Effector memory CD8-positive, alpha-beta T cell (primary cell): ENCODE data around the gene MARK3.

Experiments used
- ATAC-seq: fragments of 150-1000 bp; cut with Tn5 transposase; replicated peaks from 2 replicates; pipeline ENCODE4 v1.10.0; 2021; ENCODE audit warnings: mild to moderate bottlenecking, moderate library complexity
- DNase-seq, 3 experiments: peaks; one replicate each; pipeline ENCODE4 v3.0.0; 2021
- H3K27ac Mint-ChIP-seq, 2 donors: one replicate each; pipeline ENCODE4 v1.8.0; 2022; ENCODE audit warnings: mild to moderate bottlenecking in 2 of 2, mixed read lengths in 2 of 2, moderate library complexity in 2 of 2
- H3K27me3 Mint-ChIP-seq, 2 donors: one replicate each; pipeline ENCODE4 v1.8.0; 2022; ENCODE audit warnings: mixed read lengths in 2 of 2
- H3K36me3 Mint-ChIP-seq: one replicate; pipeline ENCODE4 v1.8.0; 2022; ENCODE audit warnings: mild to moderate bottlenecking, moderate library complexity, mixed read lengths; ENCODE audit not compliant: insufficient read depth
- H3K4me1 Mint-ChIP-seq, 2 donors: one replicate each; pipeline ENCODE4 v1.8.0; 2022; ENCODE audit warnings: low read depth in 2 of 2, mixed read lengths in 2 of 2
- H3K4me3 Mint-ChIP-seq, 2 donors: one replicate each; pipeline ENCODE4 v1.8.0; 2022; ENCODE audit warnings: mild to moderate bottlenecking in 2 of 2, mixed read lengths in 2 of 2, moderate library complexity in 2 of 2
- H3K9me3 Mint-ChIP-seq, 2 donors: one replicate each; pipeline ENCODE4 v1.8.0; 2022; ENCODE audit warnings: mixed read lengths in 2 of 2

Gene MARK3

DNA sequence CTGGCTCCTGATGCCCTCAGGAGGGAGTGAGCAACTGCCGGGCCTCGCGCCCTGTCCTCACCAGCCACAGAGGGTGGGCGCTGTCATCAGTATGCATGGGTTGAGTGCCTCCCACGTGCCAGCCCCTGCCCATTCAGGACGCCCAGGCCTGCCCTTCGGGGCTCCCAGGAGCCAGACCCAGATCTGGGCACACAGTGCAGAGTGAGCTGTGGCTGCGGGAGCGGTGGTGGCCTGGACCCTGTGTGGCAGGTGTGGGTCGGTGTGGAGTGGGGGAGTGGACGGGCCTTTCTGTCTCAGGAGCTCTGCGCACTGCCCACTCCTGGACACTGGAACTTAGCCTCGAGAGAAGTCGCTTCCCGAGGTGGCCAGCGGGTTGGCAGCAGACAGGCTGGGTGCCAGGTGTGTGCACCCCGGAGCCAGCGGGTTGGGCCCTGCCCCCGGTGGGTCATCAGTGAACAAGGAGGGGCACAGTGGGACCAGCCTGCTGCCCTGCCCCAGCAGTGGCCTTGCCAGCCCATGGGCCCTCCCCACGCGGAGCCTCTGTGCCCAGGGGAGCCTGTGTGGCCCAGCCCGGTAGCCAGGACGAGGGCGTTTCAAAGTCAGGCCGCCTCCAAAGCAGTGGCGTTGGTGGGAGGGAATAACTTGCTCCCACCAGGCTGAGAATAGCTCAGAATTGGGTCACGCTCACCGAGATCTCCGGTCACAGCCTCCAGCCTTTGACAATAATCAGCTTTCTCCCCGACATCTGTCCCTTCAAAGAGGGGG is 153.3 kb downstream of the MARK3 start:
- H3K9me3 Mint-ChIP-seq = no peaks in the 10 kb centered on the region
- H3K36me3 Mint-ChIP-seq = peaks cover 9% of the 10 kb centered on the region
- no peak overlapping the region for H3K4me3 Mint-ChIP-seq
- DNase-seq (no peak), ATAC-seq (no peak)
- H3K4me1 Mint-ChIP-seq = peaks cover 0 to 3% of the 10 kb centered on the region in 2 donors
- H3K27me3 Mint-ChIP-seq = no peaks in the 10 kb centered on the region
- no peak overlapping the region for H3K27ac Mint-ChIP-seq

DNA sequence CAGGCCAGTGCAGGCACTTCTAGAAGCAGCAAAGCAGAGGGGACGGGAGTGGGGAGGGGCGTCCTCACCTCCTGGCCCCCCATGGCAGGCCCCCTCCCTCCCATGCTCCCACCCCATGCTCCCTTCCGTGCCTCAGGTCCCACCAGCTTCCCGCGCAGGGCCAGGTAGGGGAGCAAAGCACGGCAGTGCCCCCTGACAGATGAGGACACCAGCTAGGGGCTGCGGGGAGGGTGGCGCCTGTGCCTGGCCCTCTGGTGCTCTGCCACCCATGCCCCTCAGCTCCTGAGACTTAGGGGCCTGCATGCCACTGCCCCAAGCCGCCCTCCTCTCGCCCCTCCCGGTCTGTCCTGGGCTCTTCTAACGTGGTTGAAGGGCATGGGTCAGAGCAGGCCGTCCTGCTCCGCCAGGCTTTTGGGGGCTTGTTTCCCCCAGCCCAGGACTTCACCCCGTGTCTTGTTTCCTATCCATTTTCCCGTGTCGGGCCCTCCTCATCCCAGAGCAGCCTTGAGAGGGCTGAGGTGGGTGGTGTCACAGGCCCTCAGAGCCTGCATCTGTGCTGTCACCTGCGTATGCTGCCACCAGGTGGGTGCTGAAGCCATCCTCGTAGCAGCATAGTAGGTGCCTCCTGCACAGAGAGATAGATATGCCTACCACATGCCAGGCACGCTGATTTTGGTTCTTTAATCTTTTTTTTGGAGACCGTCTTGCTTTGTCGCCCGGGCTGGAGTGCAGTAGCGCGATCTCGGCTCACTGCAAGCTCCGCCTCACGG is 154.0 kb downstream of the MARK3 start:
- no peaks in the 10 kb centered on the region for H3K27me3 Mint-ChIP-seq
- peaks cover 9% of the 10 kb centered on the region for H3K36me3 Mint-ChIP-seq
- ATAC-seq = peak; percentile 39
- no peak overlapping the region for H3K4me3 Mint-ChIP-seq
- no peak overlapping the region for H3K27ac Mint-ChIP-seq
- peaks cover 0 to 3% of the 10 kb centered on the region in 2 donors for H3K4me1 Mint-ChIP-seq
- DNase-seq = no peak
- H3K9me3 Mint-ChIP-seq = no peaks in the 10 kb centered on the region

DNA sequence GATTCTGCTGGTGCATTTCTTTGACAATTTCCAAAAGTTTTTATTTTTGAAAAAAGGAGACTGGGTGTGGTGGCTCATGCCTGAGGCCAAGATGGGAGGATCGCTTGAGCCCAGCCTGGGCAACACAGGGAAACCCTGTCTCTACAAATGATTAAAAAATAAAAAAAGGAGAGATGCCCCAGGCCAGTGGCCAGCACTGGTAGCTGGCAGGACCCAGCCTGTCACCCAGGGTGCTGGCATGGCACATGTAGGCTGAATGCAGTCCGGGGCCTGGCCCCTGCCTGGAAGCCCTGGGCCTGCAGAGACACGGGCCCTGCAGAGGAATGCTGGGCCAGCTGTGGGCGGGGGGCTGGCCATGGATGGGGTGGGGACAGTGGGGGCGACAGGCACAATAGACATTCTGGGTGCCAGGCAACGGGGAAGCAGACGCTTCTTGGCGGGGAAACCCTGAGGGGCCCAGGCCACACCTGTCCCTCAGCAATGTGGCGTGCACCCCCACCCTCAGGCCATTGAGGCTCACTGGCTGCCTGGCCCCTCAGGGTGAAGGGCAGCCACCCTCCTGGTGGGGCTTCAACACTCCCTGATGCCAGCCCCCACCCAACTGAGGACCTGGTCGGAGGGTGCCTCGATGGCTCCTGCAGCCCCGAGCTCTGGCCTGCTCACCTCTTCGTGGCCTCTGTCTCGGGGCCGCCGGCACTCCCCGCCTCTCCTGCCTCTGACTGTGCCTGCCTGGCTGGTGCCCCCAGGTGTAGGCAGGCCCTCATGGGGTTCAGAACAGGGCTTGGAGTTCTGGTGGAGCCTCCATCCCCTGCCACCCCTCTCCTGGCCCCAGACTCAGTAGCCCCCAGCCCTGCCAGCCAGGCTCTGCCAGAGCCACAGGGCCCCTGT is 155.8 kb downstream of the MARK3 start:
- no peak for ATAC-seq
- H3K27me3 Mint-ChIP-seq = no peaks in the 10 kb centered on the region
- H3K9me3 Mint-ChIP-seq = no peaks in the 10 kb centered on the region
- peaks cover 10% of the 10 kb centered on the region for H3K36me3 Mint-ChIP-seq
- no peak overlapping the region for H3K27ac Mint-ChIP-seq
- no peak for DNase-seq
- H3K4me1 Mint-ChIP-seq = peaks cover 0 to 3% of the 10 kb centered on the region in 2 donors
- no peak overlapping the region for H3K4me3 Mint-ChIP-seq

DNA sequence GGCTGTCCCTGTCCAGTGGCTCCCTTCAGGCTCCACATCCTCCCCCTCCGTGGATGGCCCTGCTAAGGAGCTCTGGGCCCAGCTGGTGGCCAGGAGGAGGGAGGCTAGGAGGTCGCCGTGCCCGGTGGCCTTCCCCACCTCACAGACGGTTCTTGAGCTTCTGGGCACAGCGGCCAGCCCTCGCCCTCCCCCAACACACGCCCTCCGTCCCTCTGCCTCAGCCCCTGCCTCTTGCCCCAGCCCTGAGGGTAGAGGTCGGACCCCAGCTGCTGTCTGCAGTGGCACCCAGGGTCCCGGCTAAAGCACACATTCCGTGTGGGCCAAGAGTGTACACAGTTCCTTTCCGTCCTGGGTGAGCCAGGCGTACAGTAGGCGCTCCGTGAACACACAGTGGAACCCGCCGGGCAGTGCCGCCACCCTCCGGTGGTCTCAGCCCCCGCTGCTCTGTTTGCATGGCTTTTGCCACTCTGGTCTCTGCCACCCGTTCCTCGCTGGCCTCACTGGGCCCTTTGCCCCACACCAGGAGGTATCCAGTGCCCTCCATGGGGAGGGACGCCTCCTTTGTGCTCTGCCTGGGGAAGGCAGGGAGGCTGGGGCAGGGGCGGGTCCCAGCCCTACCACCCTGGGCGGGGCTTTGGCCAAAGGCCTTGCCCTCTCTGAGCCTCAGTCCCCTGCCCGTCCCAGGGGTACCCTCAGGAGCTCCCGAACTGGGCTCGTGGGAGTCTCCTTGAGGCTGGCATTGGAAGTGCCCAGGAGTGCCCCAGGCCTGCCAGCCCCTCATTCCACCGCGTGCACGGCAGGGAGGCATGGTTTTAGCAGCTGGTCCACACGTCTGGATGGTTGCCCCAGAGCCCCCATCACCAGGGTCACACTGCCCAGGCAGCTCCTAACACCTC is 156.7 kb downstream of the MARK3 start:
- peaks cover 7% of the 10 kb centered on the region for H3K36me3 Mint-ChIP-seq
- DNase-seq (no peak), ATAC-seq (no peak)
- H3K9me3 Mint-ChIP-seq = no peaks in the 10 kb centered on the region
- no peak overlapping the region for H3K27ac Mint-ChIP-seq
- H3K4me3 Mint-ChIP-seq = no peak overlapping the region
- peaks cover 0 to 5% of the 10 kb centered on the region in 2 donors for H3K4me1 Mint-ChIP-seq
- no peaks in the 10 kb centered on the region for H3K27me3 Mint-ChIP-seq

DNA sequence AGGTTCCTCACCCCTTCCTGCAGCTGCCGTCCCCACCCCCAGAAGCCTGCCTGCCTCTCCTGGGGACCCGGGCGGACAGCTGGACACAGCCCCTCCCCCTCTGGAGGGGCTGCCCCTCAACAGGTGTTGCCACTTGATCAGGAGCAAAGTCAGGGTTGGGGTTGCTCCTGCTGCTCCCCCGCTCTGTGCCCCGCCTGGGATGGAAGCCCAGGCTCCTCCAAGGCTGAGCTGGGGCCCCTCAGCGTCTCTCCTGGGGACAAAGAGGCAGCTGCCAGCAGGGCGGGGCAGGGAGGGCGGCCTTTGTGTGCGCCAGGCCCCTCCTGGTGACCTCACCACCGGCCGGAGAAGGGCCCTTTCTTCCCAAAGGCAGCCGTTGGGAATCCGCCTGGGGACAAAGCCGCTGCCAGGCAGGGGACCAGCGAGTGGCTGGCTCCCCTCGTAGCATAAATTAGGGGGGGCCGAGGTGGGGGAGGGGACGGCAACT is 157.4 kb downstream of the MARK3 start:
- H3K36me3 Mint-ChIP-seq = peaks cover 7% of the 10 kb centered on the region
- H3K27me3 Mint-ChIP-seq = no peaks in the 10 kb centered on the region
- DNase-seq (no peak), ATAC-seq (no peak)
- H3K4me1 Mint-ChIP-seq = peaks cover 0 to 5% of the 10 kb centered on the region in 2 donors
- no peak overlapping the region for H3K27ac Mint-ChIP-seq
- no peak overlapping the region for H3K4me3 Mint-ChIP-seq
- no peaks in the 10 kb centered on the region for H3K9me3 Mint-ChIP-seq

DNA sequence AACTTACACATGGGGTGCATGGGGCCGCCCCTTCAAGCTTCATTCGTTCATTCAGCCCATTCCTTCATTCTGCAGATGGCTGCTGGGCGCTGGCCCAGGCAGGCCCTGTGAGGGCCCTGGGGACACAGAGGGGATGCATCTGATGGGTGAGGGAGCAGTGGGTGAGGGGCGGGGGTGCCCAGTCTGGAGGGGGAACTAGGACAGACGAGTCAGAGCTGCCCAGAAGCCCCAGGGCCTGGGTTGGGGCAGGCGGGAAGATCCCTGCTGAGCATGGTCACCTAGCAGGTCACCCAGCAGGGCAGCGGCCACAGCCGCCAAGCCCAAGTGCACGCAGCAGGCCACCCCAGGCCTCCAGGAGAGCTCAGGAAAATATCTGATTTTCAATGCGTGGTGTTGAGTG is 157.9 kb downstream of the MARK3 start:
- peaks cover 7% of the 10 kb centered on the region for H3K36me3 Mint-ChIP-seq
- ATAC-seq (no peak), DNase-seq (no peak)
- H3K9me3 Mint-ChIP-seq = no peaks in the 10 kb centered on the region
- no peak overlapping the region for H3K27ac Mint-ChIP-seq
- no peak overlapping the region for H3K4me3 Mint-ChIP-seq
- H3K4me1 Mint-ChIP-seq = peaks cover 0 to 5% of the 10 kb centered on the region in 2 donors
- H3K27me3 Mint-ChIP-seq = no peaks in the 10 kb centered on the region

DNA sequence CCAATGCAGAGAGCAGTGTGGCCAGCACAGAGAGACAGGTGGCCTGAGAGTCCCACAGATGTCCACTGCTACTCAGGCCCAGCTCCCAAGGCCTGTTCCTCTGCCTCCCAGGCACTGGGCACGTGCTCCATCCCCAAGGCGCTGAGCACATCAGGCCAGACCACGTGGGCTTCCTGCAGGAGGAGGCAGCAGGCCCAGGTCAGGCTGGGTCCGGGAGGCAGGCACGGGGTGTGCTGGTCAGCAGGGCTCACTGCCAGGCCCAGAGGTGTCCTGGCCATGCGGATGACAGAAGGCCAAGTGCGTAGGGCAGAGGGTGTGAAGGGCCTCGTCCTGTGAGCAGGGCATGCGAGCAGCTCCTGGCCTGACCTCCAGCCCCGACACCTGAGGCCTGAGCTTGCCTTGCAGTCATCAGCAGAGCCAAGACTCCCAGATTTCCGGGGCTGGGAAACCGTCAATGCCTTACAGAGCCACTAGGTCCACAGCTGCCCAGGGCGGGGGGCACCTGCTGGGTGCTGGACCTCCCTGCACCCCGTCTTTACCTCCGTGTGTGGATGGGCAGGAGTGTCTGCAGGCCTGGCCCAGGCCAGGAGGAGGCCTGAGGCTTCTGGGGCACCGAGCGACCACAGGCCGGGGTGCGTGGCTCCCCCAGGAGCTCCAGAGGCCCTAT is 158.6 kb downstream of the MARK3 start:
- peaks cover 7% of the 10 kb centered on the region for H3K36me3 Mint-ChIP-seq
- peaks cover 3 to 5% of the 10 kb centered on the region in 2 donors for H3K4me1 Mint-ChIP-seq
- H3K27ac Mint-ChIP-seq = no peak overlapping the region
- no peaks in the 10 kb centered on the region for H3K9me3 Mint-ChIP-seq
- H3K4me3 Mint-ChIP-seq = no peak overlapping the region
- H3K27me3 Mint-ChIP-seq = no peaks in the 10 kb centered on the region
- ATAC-seq (no peak), DNase-seq (no peak)

DNA sequence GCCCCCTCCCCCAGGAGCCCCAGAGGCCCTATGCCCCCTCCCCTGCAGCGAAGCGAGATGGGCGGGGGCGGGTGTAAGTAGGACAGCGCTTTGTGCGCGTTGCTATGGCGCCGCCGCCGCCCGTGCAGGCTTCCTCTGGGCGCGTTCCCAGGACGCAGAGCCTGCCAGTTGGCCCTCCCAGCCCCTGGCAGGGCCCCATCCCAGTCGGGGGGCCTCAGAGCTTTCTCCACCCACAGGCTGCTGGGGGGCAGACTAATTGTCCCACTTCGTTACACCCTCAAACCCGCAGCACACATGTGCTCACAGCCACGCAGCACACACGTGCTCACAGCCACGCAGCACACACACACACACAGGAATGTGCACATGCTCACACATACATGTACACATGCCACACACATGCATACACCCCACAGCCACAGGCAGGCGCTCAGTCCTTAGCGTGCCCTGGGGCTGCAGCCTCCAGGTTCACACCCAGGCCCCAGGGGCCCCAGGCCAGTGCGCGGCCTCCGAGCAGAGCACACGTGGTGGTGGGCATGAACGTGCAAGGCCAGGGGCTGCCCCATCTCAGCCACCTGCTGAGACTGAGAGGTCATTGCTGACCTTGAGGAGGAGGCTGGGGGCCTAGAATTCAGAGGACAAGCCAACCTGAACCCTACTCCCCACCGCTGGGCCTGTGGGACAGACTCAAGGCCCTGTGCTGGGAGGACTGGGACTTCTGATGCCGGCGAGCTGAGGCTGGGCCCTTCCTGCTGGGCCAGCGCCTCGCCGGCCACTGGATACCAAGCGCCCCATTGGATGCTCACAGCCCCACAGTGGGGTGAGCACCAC is 159.4 kb downstream of the MARK3 start:
- Mint-ChIP-seq H3K4me3 (no peak overlapping the region), H3K9me3 (no peaks in the 10 kb centered on the region), H3K27me3 (no peaks in the 10 kb centered on the region), H3K4me1 (peaks cover 3% of the 10 kb centered on the region in 2 donors), H3K27ac (no peak overlapping the region), H3K36me3 (peaks cover 4% of the 10 kb centered on the region)
- DNase-seq (no peak), ATAC-seq (no peak)

DNA sequence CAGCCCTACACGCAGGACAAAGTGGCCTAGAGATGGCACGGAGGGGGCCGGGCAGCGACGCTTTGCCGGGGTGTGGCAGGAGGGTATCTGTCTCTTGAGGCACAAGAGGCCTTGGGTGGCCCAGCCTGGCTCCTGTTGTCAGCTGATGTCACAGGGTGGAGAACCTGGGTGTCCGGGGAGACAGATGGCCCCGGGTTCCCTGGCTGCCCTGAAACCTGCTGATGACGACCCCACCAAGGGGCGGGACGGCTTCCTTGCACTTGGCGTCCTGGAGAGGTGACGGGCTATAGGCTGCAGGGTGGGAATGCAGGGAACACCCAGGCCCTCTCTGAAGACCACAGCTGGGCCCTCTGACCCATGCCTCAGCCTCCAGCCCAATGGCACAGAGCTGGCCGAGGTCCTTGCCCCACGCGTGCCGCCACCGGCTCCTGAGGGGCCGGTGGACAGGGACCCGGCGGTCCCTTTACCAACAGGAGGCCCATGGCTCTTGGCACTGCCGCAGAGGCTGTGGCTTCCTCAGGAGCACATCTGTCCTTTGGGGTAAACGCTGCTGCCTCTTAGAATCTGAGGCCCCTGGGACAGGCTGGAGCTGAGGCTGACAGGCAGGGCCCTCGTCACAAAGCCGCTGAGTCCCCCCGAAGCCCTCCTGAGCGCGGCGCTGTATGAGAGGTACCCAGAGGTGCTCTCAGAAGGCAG is 160.2 kb downstream of the MARK3 start:
- peaks cover 4% of the 10 kb centered on the region for H3K36me3 Mint-ChIP-seq
- peaks cover 3% of the 10 kb centered on the region in 2 donors for H3K4me1 Mint-ChIP-seq
- no peak overlapping the region for H3K27ac Mint-ChIP-seq
- ATAC-seq (no peak), DNase-seq (no peak)
- no peaks in the 10 kb centered on the region for H3K27me3 Mint-ChIP-seq
- no peak overlapping the region for H3K4me3 Mint-ChIP-seq
- H3K9me3 Mint-ChIP-seq = no peaks in the 10 kb centered on the region

DNA sequence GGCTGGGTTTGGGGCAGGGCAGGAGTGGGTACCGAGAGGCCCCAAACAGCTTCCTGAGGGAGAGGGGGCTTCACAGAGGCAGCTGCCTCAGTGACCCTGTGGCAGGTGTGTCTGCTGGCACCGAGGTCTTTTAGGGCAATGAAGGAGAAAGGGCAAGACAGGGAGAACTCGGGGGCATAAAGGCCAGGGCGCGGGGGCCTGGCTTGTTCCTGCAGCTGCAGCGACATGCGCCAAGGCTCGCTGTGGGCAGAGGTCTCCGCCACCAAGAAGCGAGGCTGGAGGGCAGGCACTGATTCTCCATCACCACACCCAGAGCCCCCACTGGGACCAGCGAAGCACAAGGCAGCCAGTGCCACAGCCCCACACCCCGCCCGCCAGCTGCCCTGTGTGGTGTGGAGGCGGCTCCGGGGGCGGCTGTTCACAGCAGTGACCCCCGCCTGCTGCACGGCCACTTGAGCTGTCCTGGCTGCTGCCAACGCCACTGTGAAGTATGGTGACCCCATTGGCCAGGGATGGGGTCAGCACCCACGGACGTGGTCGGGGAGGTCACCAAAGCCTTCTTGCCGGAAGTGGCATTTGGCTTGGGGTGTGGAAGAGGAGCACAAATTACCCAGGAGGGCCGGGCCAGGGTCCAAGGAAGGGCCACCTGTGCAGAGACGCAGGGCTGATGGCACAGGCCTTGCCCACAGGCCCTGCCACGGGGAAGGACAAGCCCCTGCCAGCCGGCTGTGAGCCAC is 160.9 kb downstream of the MARK3 start:
- no peak overlapping the region for H3K4me3 Mint-ChIP-seq
- no peaks in the 10 kb centered on the region for H3K9me3 Mint-ChIP-seq
- peaks cover 4% of the 10 kb centered on the region for H3K36me3 Mint-ChIP-seq
- no peak for ATAC-seq
- H3K27ac Mint-ChIP-seq = no peak overlapping the region
- H3K27me3 Mint-ChIP-seq = no peaks in the 10 kb centered on the region
- no peak for DNase-seq
- H3K4me1 Mint-ChIP-seq = peaks cover 3% of the 10 kb centered on the region in 2 donors
